G401 (cell line): ENCODE data around the gene PROS1. TPM values are rescaled to one million over a fixed set of nuclear protein-coding genes. Genes with fewer than 3 reads are reported as not detected.

Experiments used
- DNase-seq: peaks from one replicate; pipeline ENCODE4 v3.0.0-alpha.2; 2015; ENCODE audit warnings: low spot score
- in situ Hi-C: cut with HindIII; loops from 2 replicates; pipeline ENCODE4 v1.10.0; 2016; ENCODE audit warnings: low sequenced_read_pairs, mixed read lengths
- total RNA-seq: library from RNA; depleted of rRNA; stranded (reverse); fragments of >200 nt; shearing (Covaris generic); gene quantifications from 2 replicates; pipeline ENCODE4 v1.2.3, GENCODE V29; 2014; rRNA removed

Gene PROS1
- 8.9 and 13.7 TPM in 2 replicates for total RNA-seq

DNA sequence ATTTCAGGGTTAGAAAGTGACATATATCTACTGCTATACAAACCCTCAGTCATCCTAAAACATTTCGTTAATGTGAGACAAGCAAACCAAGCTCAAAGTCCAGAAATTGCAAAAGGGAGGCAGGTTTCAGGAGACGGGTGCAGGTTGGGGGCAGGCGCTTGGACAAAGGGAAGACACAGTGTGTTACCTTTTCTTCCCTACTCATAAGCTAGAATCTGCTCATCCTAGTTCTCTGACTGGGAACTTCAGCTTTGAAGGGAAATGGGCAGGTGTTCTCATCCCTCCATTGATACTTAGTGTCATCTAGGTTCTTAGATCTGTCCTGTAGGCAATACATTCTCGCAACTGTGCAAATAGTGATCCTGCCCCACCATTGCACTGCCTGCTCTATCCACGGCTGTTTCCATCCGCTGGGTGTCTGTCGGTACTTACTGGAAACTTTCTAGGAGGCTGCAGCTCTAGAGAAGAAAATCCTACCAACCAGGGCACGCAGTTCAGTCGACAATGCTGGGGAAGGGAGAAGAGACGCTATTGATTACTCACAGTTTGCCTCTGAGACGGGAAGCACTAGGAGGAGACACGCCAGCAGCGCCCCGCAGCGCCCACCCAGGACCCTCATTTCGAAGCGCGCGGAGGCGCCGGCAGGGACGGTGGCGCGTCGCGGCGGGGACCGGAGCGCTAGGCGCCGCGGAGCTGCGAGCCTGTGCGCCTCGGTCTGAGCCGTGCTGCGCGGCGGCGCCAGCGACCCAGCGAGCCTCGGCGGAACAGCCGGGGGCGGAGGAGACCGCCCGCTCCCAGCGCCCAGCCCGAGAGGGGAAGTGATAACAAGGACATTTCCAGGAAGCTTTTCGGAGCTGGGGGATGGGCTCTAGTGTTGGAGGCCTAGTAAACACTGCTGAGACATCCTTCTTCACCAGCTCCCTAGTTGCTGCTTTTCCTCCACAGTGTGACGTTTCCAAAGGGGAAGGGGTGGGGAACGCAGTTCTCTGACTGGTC, at the start of gene PROS1:
Gene PROS1, minus strand, starts transcription at position 766 of the 996 bp plus-strand sequence. Its CDS starts 147 bp downstream, at position 619.
- peak; percentile 70 for DNase-seq
- in situ Hi-C loops: no loop called here

DNA sequence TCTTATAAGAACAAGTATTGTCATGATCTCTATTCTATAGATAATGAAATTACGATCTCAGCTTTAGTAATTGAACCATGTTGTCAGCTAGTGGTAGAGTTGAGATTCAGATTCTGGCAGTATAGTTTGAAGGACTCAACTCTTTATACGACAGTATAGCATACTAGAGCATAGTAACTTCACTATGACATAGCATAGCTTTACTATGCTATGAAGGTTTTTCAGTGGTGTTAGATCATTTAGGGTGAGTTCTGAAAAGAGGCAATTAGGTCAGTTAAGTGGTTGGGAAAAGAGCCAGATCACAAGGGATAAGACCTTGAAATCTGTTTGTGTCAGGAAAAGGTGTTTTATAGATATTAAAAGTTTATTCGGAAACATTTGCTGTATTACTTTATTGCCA, 46.6 kb upstream of the PROS1 start:
- no peak for DNase-seq
- in situ Hi-C loops: loop anchor here (5.0 kb wide), 1 partner anchor 42 kb away; the partner anchor contains the start of genes DHFR2 and NSUN3

DNA sequence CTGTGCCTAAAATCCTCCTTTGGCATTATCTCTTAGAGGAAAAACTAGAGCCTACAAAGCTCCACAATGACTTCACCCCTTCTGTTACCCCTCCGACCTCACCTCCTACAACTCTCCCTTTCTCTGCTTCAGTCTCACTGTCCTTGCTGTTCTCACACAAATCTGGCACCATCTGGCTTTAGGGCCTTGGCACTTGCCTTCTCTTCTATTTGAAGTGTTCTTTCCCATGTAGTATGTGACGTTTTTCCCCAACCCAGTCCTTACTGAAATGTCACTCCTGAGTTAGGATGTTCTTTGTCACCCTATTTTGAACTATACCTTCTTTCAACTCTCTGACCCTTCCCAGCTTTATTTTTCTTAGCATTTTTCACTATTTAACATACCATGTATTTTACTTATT, 46.0 kb upstream of the PROS1 start:
- in situ Hi-C loops: loop anchor here (5.0 kb wide), 1 partner anchor 43 kb away; the partner anchor contains the start of genes DHFR2 and NSUN3

DNA sequence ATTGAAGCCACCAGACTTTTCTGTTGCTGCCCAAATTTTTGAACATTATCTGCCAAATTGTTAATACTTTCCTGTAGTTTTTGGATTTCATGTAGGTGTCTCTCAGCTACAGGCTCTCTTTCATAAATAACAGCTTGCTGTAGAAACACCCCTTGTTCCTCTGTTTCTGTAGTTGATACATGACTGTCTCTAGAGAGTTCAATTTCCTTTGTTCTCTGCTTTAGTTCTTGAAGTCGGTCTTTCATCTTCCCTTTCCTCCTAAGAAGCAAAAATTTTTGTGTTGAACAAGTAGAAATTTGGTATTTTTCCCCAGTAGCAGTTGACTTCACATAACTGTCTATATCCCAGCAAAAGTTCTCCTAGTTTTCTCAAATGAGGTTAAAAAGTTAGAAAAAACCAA, 41.3 kb upstream of the PROS1 start:
- in situ Hi-C loops: no loop called here
- no peak for DNase-seq

More for the DNA sequence above, 46.0 kb upstream of the PROS1 start:
- DNase-seq: no peak

DNA sequence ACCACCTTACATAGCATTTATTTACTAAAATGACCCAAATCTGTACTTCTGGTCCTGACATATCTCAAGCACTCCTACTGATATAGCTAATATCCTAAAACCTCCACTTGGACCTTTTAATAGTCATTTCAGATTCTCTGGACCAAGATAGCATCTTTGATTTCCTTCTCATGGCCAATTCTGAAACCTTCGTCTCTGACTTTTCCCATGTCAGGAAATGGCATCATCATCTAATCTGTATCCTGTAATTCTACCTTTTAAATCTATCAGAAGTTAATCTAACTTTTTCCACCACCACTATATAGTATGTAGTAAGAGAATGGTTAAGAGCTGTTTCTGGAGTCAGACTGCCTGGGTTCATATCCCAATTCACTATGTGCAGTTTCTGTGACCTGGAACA, 38.5 kb upstream of the PROS1 start:
- in situ Hi-C loops: no loop called here
- no peak for DNase-seq

DNA sequence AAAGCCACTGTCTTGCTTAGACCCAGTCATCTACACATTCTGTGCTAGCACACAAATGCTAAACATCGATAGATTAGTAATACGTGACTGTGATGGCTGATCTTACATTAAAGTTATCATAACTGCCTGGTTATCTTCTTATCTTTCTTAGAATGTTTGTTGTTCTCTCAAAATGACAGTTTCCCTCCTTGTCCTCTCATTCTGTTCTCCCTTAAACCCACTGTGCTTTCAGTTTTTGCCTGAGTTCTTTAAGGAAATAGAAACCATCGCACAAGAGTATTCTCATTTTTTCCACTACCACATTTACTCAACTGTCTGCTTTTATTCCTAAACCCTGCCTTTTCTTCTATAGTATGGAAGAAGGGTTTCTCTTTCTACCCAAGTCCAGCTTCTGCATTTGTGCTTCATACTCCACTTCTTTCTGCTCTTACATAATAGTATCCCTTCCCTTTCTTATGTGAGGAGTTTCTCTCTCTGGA, 37.6 kb upstream of the PROS1 start:
- no peak for DNase-seq
- in situ Hi-C loops: no loop called here

DNA sequence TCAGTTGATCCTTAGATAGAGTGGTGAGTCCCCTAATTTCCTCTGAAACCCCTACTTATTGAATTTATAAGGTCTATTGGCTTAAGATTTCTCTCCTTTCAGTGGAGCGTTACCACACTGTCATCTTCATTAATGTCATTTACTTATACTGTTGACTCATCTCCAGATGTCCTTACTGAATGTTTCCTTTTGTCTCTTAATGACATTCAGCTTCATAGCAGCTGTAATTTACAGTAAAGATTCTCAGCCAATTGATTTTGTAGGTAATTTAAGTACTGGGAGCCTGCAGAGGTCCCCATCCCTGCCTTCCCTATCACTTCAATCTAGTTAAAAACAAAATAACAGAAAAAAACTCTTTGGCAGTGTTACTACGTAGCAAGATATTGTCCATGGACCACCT, 35.9 kb upstream of the PROS1 start:
- in situ Hi-C loops: no loop called here
- DNase-seq: no peak

DNA sequence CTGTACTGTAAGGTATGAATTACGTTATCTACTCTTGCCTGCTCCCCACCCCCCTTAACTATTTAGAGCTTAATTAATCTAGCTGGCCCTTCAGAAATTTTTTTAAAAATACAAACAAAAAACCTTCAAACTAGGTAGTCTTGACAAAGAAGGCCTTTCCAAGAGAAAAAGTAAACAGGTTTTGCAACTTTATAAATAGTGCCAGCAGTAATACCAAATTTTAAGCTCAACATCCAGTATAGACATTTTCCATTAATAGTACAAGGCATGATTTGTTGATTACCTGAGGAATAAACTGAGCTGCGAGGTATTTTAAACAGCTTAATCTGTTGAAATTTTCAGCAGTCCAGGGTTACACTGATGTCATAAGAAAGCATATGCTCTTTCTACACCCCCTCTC, 34.6 kb upstream of the PROS1 start:
- in situ Hi-C loops: no loop called here

DNA sequence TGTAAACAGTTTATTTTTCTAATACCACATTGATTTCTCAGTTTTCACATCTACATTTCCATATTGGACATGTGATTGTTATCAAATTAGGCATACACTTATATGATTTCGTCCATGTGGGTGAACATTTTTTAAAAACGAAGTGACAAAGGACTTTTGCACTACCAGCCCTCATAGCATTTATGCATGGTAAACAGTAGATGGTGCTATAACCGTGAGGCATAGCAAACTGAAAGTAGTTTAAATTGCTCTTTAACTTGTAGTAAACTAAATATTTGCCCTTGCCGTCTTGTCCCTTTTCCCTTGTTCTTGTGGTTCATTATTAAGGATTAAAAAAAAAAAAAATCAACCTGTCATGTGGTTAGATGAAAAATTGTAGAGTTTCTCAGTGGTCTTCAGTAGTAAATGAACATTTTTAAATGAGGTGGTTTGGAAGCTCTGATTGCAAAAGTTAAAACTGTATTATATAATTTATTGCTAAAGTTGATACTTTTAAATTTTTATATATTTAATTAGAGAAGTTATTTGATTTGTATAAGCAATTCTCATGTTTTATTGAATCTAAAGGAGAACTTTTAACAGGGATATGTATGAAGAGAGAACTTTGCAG, 30.7 kb upstream of the PROS1 start:
- DNase-seq: peak; percentile 58
- in situ Hi-C loops: no loop called here

More for the DNA sequence above, 34.6 kb upstream of the PROS1 start:
- DNase-seq: no peak

DNA sequence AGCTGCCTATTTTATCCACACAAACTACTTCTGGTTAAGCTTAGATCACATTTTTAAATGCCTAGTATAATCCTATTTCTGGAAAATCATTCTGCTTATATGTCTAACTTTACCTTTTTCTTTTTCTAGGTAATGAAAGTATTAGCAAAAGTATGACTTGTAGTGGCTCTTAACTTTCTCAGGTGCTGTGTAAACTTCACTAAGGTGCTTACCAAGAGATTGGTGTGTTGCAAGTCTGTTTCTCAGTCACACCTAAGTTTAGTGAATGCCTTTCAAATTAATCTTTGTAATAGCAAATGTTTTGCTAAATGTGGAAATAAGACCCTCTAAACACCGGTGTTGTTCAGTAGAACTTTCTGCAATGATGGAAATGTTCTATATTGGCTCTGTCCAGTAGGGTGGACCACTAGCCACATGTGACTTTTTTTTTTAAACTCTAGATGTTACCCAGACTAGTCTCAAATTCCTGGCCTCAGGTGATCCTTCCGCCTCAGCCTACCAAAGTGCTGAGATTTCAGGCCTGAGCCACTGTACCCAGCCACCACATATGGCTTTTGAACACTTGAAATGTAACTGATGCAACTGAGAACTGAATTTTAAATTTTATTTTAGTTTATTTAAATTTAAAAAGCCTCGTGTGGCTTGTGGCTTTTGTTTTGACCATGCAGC, 28.3 kb upstream of the PROS1 start:
- in situ Hi-C loops: no loop called here
- DNase-seq: no peak

DNA sequence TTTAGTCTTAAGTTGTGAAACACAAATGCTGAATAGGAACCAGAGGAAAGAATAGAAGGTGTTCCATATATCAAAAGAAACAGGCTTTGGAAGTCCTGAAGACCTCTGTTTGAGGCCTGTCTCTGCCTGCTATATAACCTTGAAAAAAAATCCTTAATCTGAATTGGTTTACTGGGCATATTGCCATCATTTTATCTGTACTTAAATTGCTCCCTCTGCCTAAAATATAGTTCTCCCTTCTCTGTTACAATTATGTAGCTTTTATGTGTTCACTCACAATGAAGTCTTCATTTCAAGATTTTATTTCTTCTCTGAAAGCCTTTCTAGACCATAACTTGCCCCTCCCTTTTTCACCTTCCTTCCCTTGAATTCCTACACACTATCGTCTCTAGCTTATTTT, 27.5 kb upstream of the PROS1 start:
- in situ Hi-C loops: no loop called here
- DNase-seq: no peak

DNA sequence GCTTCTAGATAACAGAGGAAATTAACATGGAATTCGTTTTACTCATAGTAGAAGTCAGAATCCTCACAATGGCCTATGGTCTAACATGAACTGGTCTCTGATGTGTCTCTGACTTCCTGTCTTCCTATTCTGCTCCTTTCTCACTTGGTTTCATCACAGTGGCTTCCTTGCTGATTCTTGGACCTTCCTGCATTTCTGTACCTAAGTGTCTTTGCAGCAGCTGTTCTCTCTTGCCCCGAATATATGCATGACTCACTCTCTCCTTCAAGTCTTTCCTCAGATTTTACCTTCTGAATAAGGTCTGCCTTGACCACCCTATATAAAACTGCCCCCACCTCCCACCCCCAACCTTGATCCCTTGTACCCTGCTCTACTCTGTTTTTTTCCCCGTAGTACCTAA, 20.4 kb upstream of the PROS1 start:
- in situ Hi-C loops: no loop called here
- DNase-seq: no peak

DNA sequence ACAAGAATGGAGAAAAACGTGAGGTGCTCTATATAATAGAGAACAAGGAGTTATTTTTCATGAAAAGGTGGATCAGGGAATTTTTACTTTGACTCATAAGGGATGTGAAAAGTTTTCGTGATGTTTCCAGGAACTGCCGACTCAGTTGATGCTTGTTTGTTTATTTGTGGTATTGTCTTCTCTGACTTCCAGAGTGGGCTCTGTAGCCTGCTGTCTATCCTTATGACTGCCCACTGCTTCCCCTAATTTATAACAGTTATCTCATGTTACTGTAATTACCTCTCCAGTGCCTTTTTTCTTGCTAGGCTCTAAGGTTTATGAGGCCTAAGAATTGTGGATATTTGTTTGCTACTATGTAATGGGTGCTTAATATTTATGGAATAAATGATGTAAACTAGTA, 18.5 kb upstream of the PROS1 start:
- in situ Hi-C loops: no loop called here

DNA sequence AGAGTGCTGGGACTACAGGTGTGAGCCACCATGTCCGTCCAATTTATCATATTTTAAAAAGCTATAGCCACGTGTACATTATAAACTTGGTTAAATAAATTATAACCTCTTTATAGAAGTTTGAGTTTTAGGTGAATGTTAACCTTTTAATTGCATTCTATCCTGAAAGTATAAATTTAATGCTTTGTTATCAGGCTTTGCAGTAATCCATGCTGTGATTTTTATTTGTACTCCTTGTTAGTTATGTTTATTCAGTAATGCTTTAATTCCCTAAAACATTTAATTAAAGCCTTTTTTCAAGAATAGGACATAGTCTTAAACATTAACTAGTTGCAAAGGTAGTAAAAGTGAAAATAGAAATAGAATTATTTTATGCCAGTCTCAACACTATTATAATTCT, 17.9 kb upstream of the PROS1 start:
- in situ Hi-C loops: no loop called here
- DNase-seq: no peak

More for the DNA sequence above, 18.5 kb upstream of the PROS1 start:
- DNase-seq: no peak

DNA sequence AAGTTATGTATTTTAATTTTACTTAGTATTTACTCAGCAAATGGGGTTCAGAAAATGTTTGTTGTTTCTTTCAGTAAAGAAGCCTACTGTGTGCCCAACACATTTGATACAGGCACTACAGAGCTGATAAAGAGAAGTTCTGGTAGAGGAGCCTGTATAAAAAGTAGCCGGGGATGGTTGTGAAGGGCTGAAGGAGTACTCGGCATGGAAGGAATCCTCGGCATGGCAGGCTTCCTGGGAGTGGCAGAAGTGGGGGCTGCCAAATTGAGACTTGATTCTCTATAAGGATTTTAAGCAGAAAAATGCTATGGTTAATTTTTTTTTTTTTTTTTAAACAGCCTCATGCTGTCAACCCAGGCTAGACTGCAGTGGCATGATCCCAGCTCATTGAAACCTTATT, 15.5 kb upstream of the PROS1 start:
- in situ Hi-C loops: no loop called here
- no peak for DNase-seq

DNA sequence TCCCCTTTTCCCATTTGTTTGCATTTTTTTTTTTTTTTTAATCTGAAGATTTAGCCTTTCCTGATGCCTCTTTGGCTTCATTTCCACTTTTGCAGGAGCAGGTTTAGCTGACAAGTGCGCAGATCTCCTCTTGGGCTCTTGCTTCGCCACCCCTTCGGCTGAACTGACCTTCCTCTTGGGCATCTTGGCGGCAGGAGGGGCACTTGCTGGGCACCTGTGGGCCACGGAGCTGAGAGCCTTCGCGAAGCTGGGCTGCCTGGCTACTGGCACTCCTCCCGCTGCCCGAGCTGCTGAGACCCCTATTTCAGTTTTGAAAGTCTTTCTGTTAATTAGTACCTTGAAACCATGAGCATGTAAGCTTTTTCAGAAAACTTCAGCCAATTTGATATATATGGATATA, 15.1 kb upstream of the PROS1 start:
- DNase-seq: no peak

DNA sequence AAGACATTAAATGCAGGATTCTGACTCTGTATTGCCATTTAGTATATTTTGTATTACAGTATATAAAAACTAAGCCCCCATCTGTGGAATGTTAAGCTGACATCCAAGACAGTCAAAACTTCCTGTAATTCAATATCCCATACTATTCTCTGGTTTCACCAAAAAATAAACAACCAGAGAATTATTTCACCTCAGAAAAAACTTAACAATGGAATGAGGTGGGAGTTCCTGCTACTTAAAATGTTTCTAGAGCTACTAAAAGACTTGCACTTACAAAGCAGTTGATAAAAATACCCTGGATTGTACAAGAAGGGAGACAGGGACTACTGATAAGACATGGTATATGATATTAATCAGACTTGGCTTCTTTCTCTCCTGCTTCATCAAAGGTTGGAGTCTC, 14.6 kb upstream of the PROS1 start:
- in situ Hi-C loops: no loop called here
- no peak for DNase-seq

More for the DNA sequence above, 15.1 kb upstream of the PROS1 start:
- in situ Hi-C loops: no loop called here

DNA sequence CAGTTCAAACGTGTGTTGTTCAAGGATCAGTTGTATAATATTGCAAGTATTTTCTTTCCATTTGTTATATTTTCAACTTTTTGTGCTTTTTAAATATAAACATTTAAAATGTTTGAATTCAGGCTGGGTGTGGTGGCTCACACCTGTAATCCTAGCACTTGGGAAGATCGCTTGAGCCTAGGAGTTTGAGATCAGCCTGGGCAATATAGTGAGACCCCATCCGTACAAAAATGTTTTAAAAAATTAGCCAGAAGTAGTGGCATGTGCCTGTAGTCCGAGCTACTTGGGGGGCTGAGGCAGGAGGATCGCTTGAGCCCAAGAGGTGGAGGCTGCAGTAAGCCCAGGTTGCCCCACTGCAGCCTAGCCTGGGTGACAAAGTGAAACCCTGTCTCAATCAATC, 10.9 kb upstream of the PROS1 start:
- in situ Hi-C loops: no loop called here
- no peak for DNase-seq

DNA sequence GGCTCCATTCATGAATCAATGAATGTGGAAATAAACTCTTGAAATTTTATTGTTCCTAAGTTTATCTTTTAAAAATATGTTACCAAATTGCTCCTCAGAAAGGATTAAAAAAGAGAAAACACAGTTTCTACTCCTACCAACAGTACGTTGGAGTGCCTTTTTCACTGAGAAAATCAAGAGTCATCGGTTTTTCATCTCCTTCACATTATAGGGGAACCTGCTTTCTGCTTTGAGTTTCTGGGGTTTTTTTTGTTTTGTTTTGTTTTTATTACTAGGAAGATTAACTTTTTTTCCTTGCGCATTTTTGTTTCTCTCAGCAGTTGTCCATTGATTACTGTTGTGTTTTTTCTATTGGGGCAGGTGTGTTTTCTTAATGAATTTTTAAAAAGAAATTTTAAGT, 9.7 kb upstream of the PROS1 start:
- in situ Hi-C loops: no loop called here

DNA sequence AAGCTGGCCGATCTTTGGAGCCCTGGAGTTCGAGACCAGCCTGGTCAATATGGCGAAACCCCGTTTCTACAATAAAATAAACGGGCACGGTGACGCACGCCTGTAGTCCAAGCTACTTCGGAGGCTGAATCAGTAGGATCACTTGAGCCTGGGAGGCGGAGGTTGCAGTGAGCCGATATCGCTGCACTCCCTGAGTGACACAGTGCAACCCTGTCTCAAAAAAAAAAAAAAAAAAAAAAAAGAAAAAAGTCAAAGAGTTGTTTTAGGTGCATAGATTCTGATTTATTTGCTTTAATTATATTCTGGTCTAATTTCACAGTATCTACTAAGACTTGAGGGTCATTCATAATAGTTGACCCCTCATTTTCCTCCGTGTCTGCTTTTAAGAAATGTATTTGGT, 8.0 kb upstream of the PROS1 start:
- in situ Hi-C loops: no loop called here

More for the DNA sequence above, 9.7 kb upstream of the PROS1 start:
- no peak for DNase-seq

More for the DNA sequence above, 8.0 kb upstream of the PROS1 start:
- no peak for DNase-seq
